ENCODE data around the gene STK17B. TPM values are rescaled to one million over a fixed set of nuclear protein-coding genes. Genes with fewer than 3 reads are reported as not detected.

STK17B gene
- total and polyA plus RNA-seq, 3 experiments from 2014 or later = 54.6 to 130 (median 121) TPM

- Mint-ChIP-seq H3K4me1 (peaks cover 14 to 33% (median 18%) of the 10 kb centered on the region in 3 donors), H3K27ac (peak overlapping the region in 2 of 8 donors; percentile 56 to 61), H3K36me3 (peaks cover 22 to 60% (median 43%) of the 10 kb centered on the region in 3 donors), H3K4me3 (no peak overlapping the region), H3K9me3 (peaks cover 40 to 59% (median 52%) of the 10 kb centered on the region in 5 donors), H3K27me3 (no peaks in the 10 kb centered on the region)
- H3K36me3 ChIP-seq (ENCODE audit: insufficient read depth, low read length) = peaks cover 8% of the 10 kb centered on the region
- ChIA-PET POLR2A (interaction anchor here (0.5 kb wide), 1 partner anchor 314 kb away, joined by 3 read pairs; no protein-coding TSS in a partner anchor), CTCF (interaction anchor here (1.7 to 1.8 kb wide), 2 partner anchors 147 to 207 kb away, joined by 4 to 5 read pairs; no protein-coding TSS in a partner anchor)
- no peak overlapping the region for H3K27ac ChIP-seq (ENCODE audit: low read depth, low read length)
- no peaks in the 10 kb centered on the region for H3K27me3 ChIP-seq (ENCODE audit: insufficient read depth, low read length, poor library complexity, severe bottlenecking)
- no peak overlapping the region for H3K4me3 ChIP-seq (ENCODE audit: low read length)
- peaks cover 31% of the 10 kb centered on the region for H3K9me3 ChIP-seq (ENCODE audit: low read length)
- H3K4me1 ChIP-seq (ENCODE audit: insufficient read depth, low read length) = no peaks in the 10 kb centered on the region
- no peak for DNase-seq
Observed at GRCh38 chr2:196130039-196130825, 41.1 kb downstream of the STK17B start.

GRCh38 chr2:196128749-196129148, 42.6 kb downstream of the STK17B start:
- DNase-seq = no peak
- Histone ChIP-seq H3K4me1 (ENCODE audit: insufficient read depth, low read length) (no peaks in the 10 kb centered on the region), H3K27me3 (ENCODE audit: insufficient read depth, low read length, poor library complexity, severe bottlenecking) (no peaks in the 10 kb centered on the region), H3K36me3 (ENCODE audit: insufficient read depth, low read length) (no peaks in the 10 kb centered on the region), H3K9me3 (ENCODE audit: low read length) (peaks cover 31% of the 10 kb centered on the region), H3K27ac (ENCODE audit: low read depth, low read length) (no peak overlapping the region), H3K4me3 (ENCODE audit: low read length) (no peak overlapping the region)
- Mint-ChIP-seq H3K4me3 (no peak overlapping the region), H3K27ac (no peak overlapping the region), H3K36me3 (peaks cover 13 to 49% (median 30%) of the 10 kb centered on the region in 3 donors), H3K27me3 (no peaks in the 10 kb centered on the region), H3K4me1 (peaks cover 7 to 24% (median 14%) of the 10 kb centered on the region in 3 donors), H3K9me3 (peaks cover 36 to 57% (median 52%) of the 10 kb centered on the region in 5 donors)
- ChIA-PET POLR2A (no interaction called here), CTCF (no interaction called here)

GRCh38 chr2:196125596-196125995, 45.8 kb downstream of the STK17B start:
- Histone ChIP-seq H3K27me3 (ENCODE audit: insufficient read depth, low read length, poor library complexity, severe bottlenecking) (no peaks in the 10 kb centered on the region), H3K36me3 (ENCODE audit: insufficient read depth, low read length) (no peaks in the 10 kb centered on the region), H3K4me3 (ENCODE audit: low read length) (no peak overlapping the region), H3K9me3 (ENCODE audit: low read length) (peaks cover 8% of the 10 kb centered on the region), H3K4me1 (ENCODE audit: insufficient read depth, low read length) (no peaks in the 10 kb centered on the region), H3K27ac (ENCODE audit: low read depth, low read length) (no peak overlapping the region)
- Mint-ChIP-seq H3K4me3 (no peak overlapping the region), H3K9me3 (peaks cover 10 to 33% (median 26%) of the 10 kb centered on the region in 5 donors), H3K36me3 (peaks cover 0 to 27% (median 11%) of the 10 kb centered on the region in 3 donors), H3K4me1 (no peaks in the 10 kb centered on the region), H3K27ac (no peak overlapping the region), H3K27me3 (no peaks in the 10 kb centered on the region)
- CTCF ChIA-PET = no interaction called here
- no peak for DNase-seq
- POLR2A ChIA-PET = no interaction called here

GRCh38 chr2:196123679-196124373, 47.6 kb downstream of the STK17B start:
- Mint-ChIP-seq H3K9me3 (peaks cover 5 to 17% (median 10%) of the 10 kb centered on the region in 5 donors), H3K36me3 (peaks cover 0 to 14% (median 2%) of the 10 kb centered on the region in 3 donors), H3K27ac (no peak overlapping the region), H3K27me3 (no peaks in the 10 kb centered on the region), H3K4me1 (no peaks in the 10 kb centered on the region), H3K4me3 (no peak overlapping the region)
- no peak for DNase-seq
- Histone ChIP-seq H3K9me3 (ENCODE audit: low read length) (no peaks in the 10 kb centered on the region), H3K4me3 (ENCODE audit: low read length) (no peak overlapping the region), H3K27ac (ENCODE audit: low read depth, low read length) (peak overlapping the region; percentile 38), H3K4me1 (ENCODE audit: insufficient read depth, low read length) (no peaks in the 10 kb centered on the region), H3K36me3 (ENCODE audit: insufficient read depth, low read length) (no peaks in the 10 kb centered on the region), H3K27me3 (ENCODE audit: insufficient read depth, low read length, poor library complexity, severe bottlenecking) (no peaks in the 10 kb centered on the region)
- CTCF ChIA-PET = no interaction called here
- POLR2A ChIA-PET = no interaction called here

GRCh38 chr2:196119926-196120325, 51.5 kb downstream of the STK17B start:
- Mint-ChIP-seq H3K27ac (no peak overlapping the region), H3K27me3 (no peaks in the 10 kb centered on the region), H3K9me3 (peaks cover 0 to 4% (median 0%) of the 10 kb centered on the region in 5 donors), H3K36me3 (no peaks in the 10 kb centered on the region), H3K4me3 (no peak overlapping the region), H3K4me1 (no peaks in the 10 kb centered on the region)
- POLR2A ChIA-PET = no interaction called here
- Histone ChIP-seq H3K27ac (ENCODE audit: low read depth, low read length) (no peak overlapping the region), H3K4me3 (ENCODE audit: low read length) (no peak overlapping the region), H3K27me3 (ENCODE audit: insufficient read depth, low read length, poor library complexity, severe bottlenecking) (no peaks in the 10 kb centered on the region), H3K9me3 (ENCODE audit: low read length) (no peaks in the 10 kb centered on the region), H3K36me3 (ENCODE audit: insufficient read depth, low read length) (no peaks in the 10 kb centered on the region), H3K4me1 (ENCODE audit: insufficient read depth, low read length) (no peaks in the 10 kb centered on the region)
- CTCF ChIA-PET = interaction anchor here (2.6 kb wide), 1 partner anchor 42 kb away, joined by 11 read pairs; no protein-coding TSS in a partner anchor
- DNase-seq = no peak

- Histone ChIP-seq H3K36me3 (ENCODE audit: insufficient read depth, low read length) (no peaks in the 10 kb centered on the region), H3K4me1 (ENCODE audit: insufficient read depth, low read length) (peaks cover 4% of the 10 kb centered on the region), H3K27ac (ENCODE audit: low read depth, low read length) (no peak overlapping the region), H3K4me3 (ENCODE audit: low read length) (no peak overlapping the region), H3K9me3 (ENCODE audit: low read length) (no peaks in the 10 kb centered on the region), H3K27me3 (ENCODE audit: insufficient read depth, low read length, poor library complexity, severe bottlenecking) (no peaks in the 10 kb centered on the region)
- no peak overlapping the region for H3K27ac Mint-ChIP-seq
- H3K9me3 Mint-ChIP-seq = peaks cover 0 to 4% (median 0%) of the 10 kb centered on the region in 5 donors
- POLR2A ChIA-PET = no interaction called here
- peaks cover 10 to 19% (median 18%) of the 10 kb centered on the region in 3 donors for H3K4me1 Mint-ChIP-seq
- no peak for DNase-seq
- no peaks in the 10 kb centered on the region for H3K27me3 Mint-ChIP-seq
- H3K4me3 Mint-ChIP-seq = no peak overlapping the region
- CTCF ChIA-PET = no interaction called here
- H3K36me3 Mint-ChIP-seq = no peaks in the 10 kb centered on the region
Observed at GRCh38 chr2:196117214-196117705, 54.1 kb downstream of the STK17B start.

GRCh38 chr2:196113061-196113974, 58.1 kb downstream of the STK17B start:
- H3K4me1 Mint-ChIP-seq = peaks cover 11 to 28% (median 23%) of the 10 kb centered on the region in 3 donors
- no peak for DNase-seq
- no peak overlapping the region for H3K27ac Mint-ChIP-seq
- Histone ChIP-seq H3K9me3 (ENCODE audit: low read length) (no peaks in the 10 kb centered on the region), H3K27me3 (ENCODE audit: insufficient read depth, low read length, poor library complexity, severe bottlenecking) (no peaks in the 10 kb centered on the region), H3K27ac (ENCODE audit: low read depth, low read length) (no peak overlapping the region), H3K36me3 (ENCODE audit: insufficient read depth, low read length) (no peaks in the 10 kb centered on the region), H3K4me3 (ENCODE audit: low read length) (no peak overlapping the region), H3K4me1 (ENCODE audit: insufficient read depth, low read length) (peaks cover 4% of the 10 kb centered on the region)
- CTCF ChIA-PET = interaction anchor here (1.2 to 1.8 kb wide), 2 partner anchors 35 to 45 kb away, joined by 5 read pairs; partner anchors contain the start of gene DNAH7
- no peaks in the 10 kb centered on the region for H3K27me3 Mint-ChIP-seq
- POLR2A ChIA-PET = interaction anchor here (0.6 kb wide), 1 partner anchor 262 kb away, joined by 6 read pairs; no protein-coding TSS in a partner anchor
- H3K4me3 Mint-ChIP-seq = peak overlapping the region in 4 of 7 donors; percentile 9 to 46 (median 26)
- no peaks in the 10 kb centered on the region for H3K9me3 Mint-ChIP-seq
- no peaks in the 10 kb centered on the region for H3K36me3 Mint-ChIP-seq

Data from CD8-positive, alpha-beta memory T cell (primary cell).